DOHH2 (cell line): ENCODE data around the gene ATP11A.
"Not testable (repeated sequence)": the region's sequence is repeated elsewhere in the genome, so short reads cannot be mapped to it uniquely, and the experiment has no call there.

Experiments used
- H3F3A ChIP-seq: fragments of 200-600 bp; sonication (generic), shearing (Covaris generic); 2 replicates; pipeline ENCODE4 v1.6.0; 2016; ENCODE audit warnings: antibody characterized with exemption, mild to moderate bottlenecking; ENCODE audit not compliant: control insufficient read depth, insufficient read depth
- H3K27ac ChIP-seq: fragments of 200-600 bp; sonication (generic); 2 replicates; pipeline ENCODE4 v1.5.1; 2014; ENCODE audit warnings: low read depth, mild to moderate bottlenecking, low read length, moderate library complexity
- H3K27me3 ChIP-seq: fragments of 200-600 bp; sonication (generic); 2 replicates; pipeline ENCODE4 v1.6.1; 2014; ENCODE audit warnings: mild to moderate bottlenecking, low read length, mixed read lengths; ENCODE audit not compliant: control insufficient read depth
- H3K36me3 ChIP-seq: fragments of 200-600 bp; sonication (generic); 2 replicates; pipeline ENCODE4 v1.6.1; 2014; ENCODE audit warnings: mild to moderate bottlenecking, low read length, moderate library complexity, mixed read lengths; ENCODE audit not compliant: control insufficient read depth
- H3K4me1 ChIP-seq: fragments of 200-600 bp; sonication (generic); 2 replicates; pipeline ENCODE4 v1.6.1; 2014; ENCODE audit warnings: mild to moderate bottlenecking, low read length, mixed read lengths; ENCODE audit not compliant: control insufficient read depth
- H3K4me2 ChIP-seq: fragments of 200-600 bp; sonication (generic); 2 replicates; pipeline ENCODE4 v1.6.0; 2014; ENCODE audit warnings: mild to moderate bottlenecking, low read length, moderate library complexity
- H3K4me3 ChIP-seq: fragments of 200-600 bp; sonication (generic); 2 replicates; pipeline ENCODE4 v1.5.1; 2014; ENCODE audit warnings: mild to moderate bottlenecking, low read length, mixed read lengths
- H3K79me2 ChIP-seq: fragments of 200-600 bp; sonication (generic); 2 replicates; pipeline ENCODE4 v1.6.1; 2014; ENCODE audit warnings: mild to moderate bottlenecking, low read length, mixed read lengths; ENCODE audit not compliant: control insufficient read depth
- H3K9me2 ChIP-seq: fragments of 200-600 bp; sonication (generic); replicated peaks from 2 replicates; pipeline ENCODE4 v1.6.1; 2014; ENCODE audit warnings: mild to moderate bottlenecking, low read length, mixed read lengths; ENCODE audit not compliant: control insufficient read depth
- H3K9me3 ChIP-seq: fragments of 200-600 bp; sonication (generic); 2 replicates; pipeline ENCODE4 v1.6.1; 2014; ENCODE audit warnings: antibody characterized with exemption, low read length, mixed read lengths; ENCODE audit not compliant: control insufficient read depth, insufficient read depth
- H4K20me1 ChIP-seq: fragments of 200-600 bp; sonication (generic); 2 replicates; pipeline ENCODE4 v1.6.0; 2014; ENCODE audit warnings: low read depth, mild to moderate bottlenecking, antibody characterized with exemption, low read length, moderate library complexity; ENCODE audit not compliant: control insufficient read depth, insufficient read depth
- CTCF ChIP-seq: fragments of 200-600 bp; sonication (generic); IDR thresholded peaks from one replicate; pipeline ENCODE4 v1.5.1; 2014; ENCODE audit warnings: antibody characterized with exemption, mild to moderate bottlenecking, low read depth, low read length; ENCODE audit not compliant: poor library complexity, severe bottlenecking
- EZH2phosphoT487 ChIP-seq: fragments of 200-600 bp; sonication (generic); IDR thresholded peaks from 2 replicates; pipeline ENCODE4 v1.6.1; 2017; ENCODE audit warnings: borderline replicate concordance, mild to moderate bottlenecking, antibody characterized with exemption, low read length, moderate library complexity, mixed read lengths

Gene ATP11A

GRCh38 chr13:112684071-112684845 lies 5.6 kb upstream of the ATP11A start:
- no peak for TF ChIP-seq CTCF
- no peak for TF ChIP-seq EZH2phosphoT487
- H3K4me3 ChIP-seq: no peak overlapping the region

GRCh38 chr13:112685189-112685805 lies 4.5 kb upstream of the ATP11A start:
- H3K79me2 ChIP-seq, H3K9me3 ChIP-seq, H3K36me3 ChIP-seq, H3K9me2 ChIP-seq, H3K4me3 ChIP-seq, H4K20me1 ChIP-seq, H3K27me3 ChIP-seq, H3K27ac ChIP-seq, H3K4me2 ChIP-seq, H3F3A ChIP-seq: not testable (repeated sequence)
- H3K4me1 ChIP-seq: peaks cover 13% of the 10 kb centered on the region

More at GRCh38 chr13:112684071-112684845, 5.6 kb upstream of the ATP11A start:
- H3K9me2 ChIP-seq: no peaks in the 10 kb centered on the region
- H3F3A ChIP-seq: 0 out of 2 replicates have a peak, but pooled peaks cover 2% of the 10 kb centered on the region
- H4K20me1 ChIP-seq: no peaks in the 10 kb centered on the region
- H3K4me2 ChIP-seq: no peak overlapping the region
- H3K9me3 ChIP-seq: no peaks in the 10 kb centered on the region
- H3K4me1 ChIP-seq: peaks cover 11% of the 10 kb centered on the region
- no peaks in the 10 kb centered on the region for H3K36me3 ChIP-seq
- H3K27ac ChIP-seq: no peak overlapping the region
- no peaks in the 10 kb centered on the region for H3K27me3 ChIP-seq
- no peaks in the 10 kb centered on the region for H3K79me2 ChIP-seq

- H3K4me2 ChIP-seq: no peak overlapping the region
- H3K27me3 ChIP-seq: no peaks in the 10 kb centered on the region
- no peak overlapping the region for H3K27ac ChIP-seq
- peaks cover 13% of the 10 kb centered on the region for H3K4me1 ChIP-seq
- H3F3A ChIP-seq: 0 out of 2 replicates have a peak, but pooled peaks cover 2% of the 10 kb centered on the region
- TF ChIP-seq EZH2phosphoT487 (no peak), CTCF (no peak)
- H3K36me3 ChIP-seq: no peaks in the 10 kb centered on the region
- H3K79me2 ChIP-seq: peaks cover 4% of the 10 kb centered on the region
- H4K20me1 ChIP-seq: no peaks in the 10 kb centered on the region
- no peaks in the 10 kb centered on the region for H3K9me3 ChIP-seq
- H3K4me3 ChIP-seq: no peak overlapping the region
- H3K9me2 ChIP-seq: no peaks in the 10 kb centered on the region
Observed at GRCh38 chr13:112685896-112686295, 3.9 kb upstream of the ATP11A start.

GRCh38 chr13:112686364-112686763 lies 3.5 kb upstream of the ATP11A start:
- Histone ChIP-seq H3F3A (0 out of 2 replicates have a peak, but pooled peaks cover 2% of the 10 kb centered on the region), H3K4me1 (peaks cover 13% of the 10 kb centered on the region), H3K4me2 (no peak overlapping the region), H3K9me3 (no peaks in the 10 kb centered on the region), H4K20me1 (no peaks in the 10 kb centered on the region), H3K4me3 (no peak overlapping the region), H3K27me3 (no peaks in the 10 kb centered on the region), H3K36me3 (no peaks in the 10 kb centered on the region), H3K27ac (no peak overlapping the region), H3K79me2 (peaks cover 9% of the 10 kb centered on the region), H3K9me2 (no peaks in the 10 kb centered on the region)
- TF ChIP-seq CTCF (no peak), EZH2phosphoT487 (no peak)
